Neural progenitor cell (in vitro differentiated cells): ENCODE results near the gene TNFRSF13B. TPM values are rescaled to one million over a fixed set of nuclear protein-coding genes. Genes with fewer than 3 reads are reported as not detected.
"Not testable (repeated sequence)": the region's sequence is repeated elsewhere in the genome, so short reads cannot be mapped to it uniquely, and the experiment has no call there.

Experiments
- DNase-seq: peaks from one replicate; pipeline ENCODE4 v3.0.0-alpha.2; 2016; ENCODE audit warnings: low spot score
- H2AFZ ChIP-seq: fragments of 200-600 bp; sonication (generic); replicated peaks from 2 replicates; pipeline ENCODE4 v1.6.1; 2016; ENCODE audit warnings: antibody characterized with exemption
- H3F3A ChIP-seq: fragments of 200-600 bp; sonication (generic); 2 replicates; pipeline ENCODE4 v1.6.1; 2016; ENCODE audit warnings: antibody characterized with exemption, low read depth
- H3K27ac ChIP-seq: fragments of 200-600 bp; sonication (generic); 2 replicates; pipeline ENCODE4 v1.5.1; 2016; ENCODE audit warnings: mild to moderate bottlenecking
- H3K27me3 ChIP-seq: fragments of 200-600 bp; sonication (generic); 2 replicates; pipeline ENCODE4 v1.6.1; 2016; ENCODE audit warnings: mild to moderate bottlenecking, moderate library complexity
- H3K36me3 ChIP-seq: fragments of 200-600 bp; sonication (generic); 2 replicates; pipeline ENCODE4 v1.5.1; 2016
- H3K4me1 ChIP-seq: fragments of 200-600 bp; sonication (generic); 2 replicates; pipeline ENCODE4 v1.6.1; 2016; ENCODE audit warnings: mixed run types
- H3K4me2 ChIP-seq: fragments of 200-600 bp; sonication (generic); 2 replicates; pipeline ENCODE4 v1.6.1; 2016
- H3K4me3 ChIP-seq: fragments of 200-600 bp; sonication (generic); 2 replicates; pipeline ENCODE4 v1.5.1; 2016
- H3K79me2 ChIP-seq: fragments of 200-600 bp; sonication (generic); 2 replicates; pipeline ENCODE4 v1.6.1; 2016; ENCODE audit warnings: low read depth
- H3K9ac ChIP-seq: fragments of 200-600 bp; sonication (generic); 2 replicates; pipeline ENCODE4 v1.6.1; 2016
- H3K9me3 ChIP-seq: fragments of 200-600 bp; sonication (generic); 2 replicates; pipeline ENCODE4 v1.5.1; 2016; ENCODE audit warnings: low read depth
- H4K20me1 ChIP-seq: fragments of 200-600 bp; sonication (generic); 2 replicates; pipeline ENCODE4 v1.6.1; 2016; ENCODE audit warnings: low read depth
- H3K27ac Mint-ChIP-seq: 3 replicates; pipeline ENCODE4 v1.8.0; 2021; ENCODE audit warnings: mixed read lengths
- H3K27me3 Mint-ChIP-seq: 2 replicates; pipeline ENCODE4 v1.8.0; 2022; ENCODE audit warnings: low read depth, mild to moderate bottlenecking, inconsistent platforms, moderate library complexity, mixed read lengths; ENCODE audit not compliant: insufficient read depth
- H3K36me3 Mint-ChIP-seq: 3 replicates; pipeline ENCODE4 v1.8.0; 2021; ENCODE audit warnings: mixed read lengths
- H3K4me1 Mint-ChIP-seq: 3 replicates; pipeline ENCODE4 v1.8.0; 2021; ENCODE audit warnings: mixed read lengths
- H3K4me3 Mint-ChIP-seq: 3 replicates; pipeline ENCODE4 v1.8.0; 2021; ENCODE audit warnings: mild to moderate bottlenecking, moderate library complexity, mixed read lengths
- H3K9me3 Mint-ChIP-seq: 3 replicates; pipeline ENCODE4 v1.8.0; 2020; ENCODE audit warnings: mixed read lengths
- CTCF ChIP-seq: fragments of 200-600 bp; sonication (generic); IDR thresholded peaks from 2 replicates; pipeline ENCODE4 v1.5.1; 2017; ENCODE audit warnings: antibody characterized with exemption, mild to moderate bottlenecking
- EZH2 ChIP-seq: fragments of 200-600 bp; sonication (generic); IDR thresholded peaks from 2 replicates; pipeline ENCODE4 v1.6.1; 2017; ENCODE audit warnings: antibody characterized with exemption, mild to moderate bottlenecking, moderate library complexity
- EZH2phosphoT487 ChIP-seq: fragments of 200-600 bp; sonication (generic); IDR thresholded peaks from 2 replicates; pipeline ENCODE4 v1.6.1; 2017; ENCODE audit warnings: antibody characterized with exemption
- total RNA-seq: library from RNA; depleted of rRNA; stranded (reverse); fragments of >200 nt; gene quantifications from 2 replicates; pipeline ENCODE4 v1.2.3, GENCODE V29; 2015; ENCODE audit warnings: low replicate concordance

Gene TNFRSF13B
- total RNA-seq, 1 donor from 2014 or later, result not detected

- Histone ChIP-seq H3K9me3 (peaks cover 3% of the 10 kb centered on the region), H3K27ac (no peak overlapping the region), H4K20me1 (no peaks in the 10 kb centered on the region), H2AFZ (no peak overlapping the region), H3K4me3 (no peak overlapping the region), H3K4me1 (no peaks in the 10 kb centered on the region), H3K9ac (no peak overlapping the region), H3K79me2 (no peaks in the 10 kb centered on the region), H3F3A (no peaks in the 10 kb centered on the region), H3K27me3 (no peaks in the 10 kb centered on the region), H3K4me2 (no peak overlapping the region), H3K36me3 (no peaks in the 10 kb centered on the region)
- no peaks in the 10 kb centered on the region for H3K36me3 Mint-ChIP-seq
- TF ChIP-seq EZH2, result no peak
- TF ChIP-seq EZH2phosphoT487, result no peak
- no peak for TF ChIP-seq CTCF
- no peak overlapping the region for H3K27ac Mint-ChIP-seq
- no peak for DNase-seq
- no peak overlapping the region for H3K4me3 Mint-ChIP-seq
- peaks cover 2% of the 10 kb centered on the region for H3K27me3 Mint-ChIP-seq
- no peaks in the 10 kb centered on the region for H3K4me1 Mint-ChIP-seq
- peaks cover 9% of the 10 kb centered on the region for H3K9me3 Mint-ChIP-seq
These were observed 10.1 kb downstream of the TNFRSF13B start for GRCh38 chr17:16961792-16962191.

- not testable (repeated sequence) for H3K9me3 Mint-ChIP-seq, H2AFZ ChIP-seq, H3K36me3 ChIP-seq, H3K4me1 ChIP-seq, H3K79me2 ChIP-seq, H3K27me3 Mint-ChIP-seq, H3K36me3 Mint-ChIP-seq, H3K9me3 ChIP-seq, H3K27ac ChIP-seq, H3K9ac ChIP-seq, H3K27me3 ChIP-seq, H4K20me1 ChIP-seq, H3K4me1 Mint-ChIP-seq, H3F3A ChIP-seq, H3K4me3 Mint-ChIP-seq, H3K4me2 ChIP-seq, DNase-seq, H3K27ac Mint-ChIP-seq, H3K4me3 ChIP-seq
These were observed 10.9 kb downstream of the TNFRSF13B start for GRCh38 chr17:16961022-16961421.

GRCh38 chr17:16955011-16955410, 16.9 kb downstream of the TNFRSF13B start:
- not testable (repeated sequence) for H3K4me3 Mint-ChIP-seq, H3K4me2 ChIP-seq, H2AFZ ChIP-seq, DNase-seq, H3K27me3 ChIP-seq, H3K4me1 Mint-ChIP-seq, H3K79me2 ChIP-seq, H3K36me3 ChIP-seq, H3K27ac Mint-ChIP-seq, H3K36me3 Mint-ChIP-seq, H3K4me1 ChIP-seq, H3K4me3 ChIP-seq, H3K9me3 ChIP-seq, H4K20me1 ChIP-seq, H3K9ac ChIP-seq, H3K27ac ChIP-seq, H3F3A ChIP-seq
- peaks cover 10% of the 10 kb centered on the region for H3K9me3 Mint-ChIP-seq
- peaks cover 11% of the 10 kb centered on the region for H3K27me3 Mint-ChIP-seq

GRCh38 chr17:16954521-16954920, 17.4 kb downstream of the TNFRSF13B start:
- no peak overlapping the region for H3K27ac Mint-ChIP-seq
- H3K36me3 Mint-ChIP-seq, result no peaks in the 10 kb centered on the region
- no peak for TF ChIP-seq CTCF
- no peak for TF ChIP-seq EZH2phosphoT487
- no peak for TF ChIP-seq EZH2

More at GRCh38 chr17:16954521-16954920, 17.4 kb downstream of the TNFRSF13B start:
- Histone ChIP-seq H3F3A (no peaks in the 10 kb centered on the region), H3K9ac (no peak overlapping the region), H3K4me2 (no peak overlapping the region), H3K36me3 (no peaks in the 10 kb centered on the region), H3K79me2 (no peaks in the 10 kb centered on the region), H3K27ac (no peak overlapping the region), H3K4me1 (no peaks in the 10 kb centered on the region), H3K27me3 (no peaks in the 10 kb centered on the region), H4K20me1 (no peaks in the 10 kb centered on the region), H3K9me3 (no peaks in the 10 kb centered on the region), H3K4me3 (no peak overlapping the region), H2AFZ (no peak overlapping the region)
- no peak overlapping the region for H3K4me3 Mint-ChIP-seq
- H3K27me3 Mint-ChIP-seq, result peaks cover 11% of the 10 kb centered on the region
- peaks cover 8% of the 10 kb centered on the region for H3K9me3 Mint-ChIP-seq
- DNase-seq, result no peak
- no peaks in the 10 kb centered on the region for H3K4me1 Mint-ChIP-seq
